ENCODE measurements around the gene TAS2R39.

The TAS2R39 gene

DNA sequence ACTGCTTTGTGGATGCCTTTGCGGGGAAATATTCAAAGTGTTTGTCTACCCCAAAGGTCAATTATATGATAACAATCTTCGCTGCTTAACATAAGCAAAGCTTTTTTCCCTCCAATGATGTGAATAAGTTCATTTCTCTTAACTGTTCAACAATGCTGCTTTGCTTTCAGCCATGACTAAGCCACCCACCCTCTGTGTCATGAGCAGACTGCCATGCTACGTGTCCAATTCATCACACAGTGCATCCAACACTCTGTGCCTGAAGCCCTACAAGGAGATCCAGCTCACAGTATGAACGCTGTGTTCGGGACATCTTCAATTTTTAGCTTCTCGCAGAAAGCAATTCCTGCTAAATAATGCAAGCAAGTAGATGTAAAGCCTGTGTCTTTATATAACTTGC is 32.9 kb downstream of the TAS2R39 start:
- no peak for DNase-seq (ENCODE audit: low spot score)

DNA sequence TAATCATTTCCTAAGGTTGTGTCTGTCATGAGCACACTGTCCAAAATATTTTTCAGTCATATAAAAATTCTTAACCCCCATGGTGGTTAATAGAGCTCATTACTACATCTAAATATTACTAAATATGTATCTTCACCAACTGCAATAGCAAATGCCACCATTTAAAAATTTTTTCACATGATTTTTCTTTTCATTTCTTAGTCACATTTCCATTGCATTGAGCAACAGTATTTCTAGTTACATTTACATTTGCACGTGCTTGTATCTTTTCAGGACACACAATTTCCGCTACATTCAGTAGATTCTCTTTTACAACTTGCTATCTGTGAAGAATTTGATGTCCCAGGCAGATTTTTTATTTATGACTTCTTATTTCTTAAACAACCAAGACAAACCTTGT is 33.5 kb downstream of the TAS2R39 start:
- DNase-seq (ENCODE audit: low spot score) = no peak

DNA sequence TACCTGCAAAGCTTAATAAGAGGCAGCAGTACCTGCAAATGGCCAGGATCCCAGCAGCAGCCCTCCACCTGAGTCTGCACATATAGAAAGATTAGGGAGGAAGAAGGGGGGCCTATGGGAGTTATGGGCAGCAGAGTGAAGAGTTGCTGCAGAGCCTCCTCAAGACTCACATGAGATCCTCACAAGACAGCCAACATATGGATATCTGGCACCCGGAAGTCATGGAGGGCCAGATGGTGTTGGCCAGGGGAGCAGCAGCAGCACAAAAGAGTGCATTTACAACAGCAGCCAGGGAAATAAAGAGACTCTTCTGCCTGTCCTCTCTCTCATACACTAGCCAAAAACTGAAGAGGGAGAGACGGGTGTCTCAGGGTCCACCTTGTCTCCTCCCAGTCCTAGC is 34.6 kb downstream of the TAS2R39 start:
- DNase-seq (ENCODE audit: low spot score) = no peak

DNA sequence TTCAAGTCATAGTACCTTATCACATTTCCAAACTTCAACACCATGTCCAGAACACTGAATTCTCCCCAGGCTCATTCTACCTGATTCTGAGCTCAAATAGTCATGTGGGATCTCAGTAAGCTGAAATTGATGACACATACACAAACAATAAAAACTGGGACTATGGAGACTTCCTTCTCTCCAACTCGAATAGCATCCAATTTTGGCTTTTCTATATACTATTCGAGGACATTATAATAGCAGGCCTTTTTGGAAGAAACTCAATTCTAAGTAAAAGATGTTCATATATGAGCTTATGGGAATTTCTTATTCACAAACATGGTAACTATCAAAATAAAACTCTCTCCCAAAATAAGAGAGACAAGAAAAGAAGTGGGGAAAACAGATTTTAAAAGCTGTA is 38.1 kb downstream of the TAS2R39 start:
- DNase-seq (ENCODE audit: low spot score) = no peak

- DNase-seq (ENCODE audit: low spot score) = no peak
Observed at GRCh38 chr7:143221737-143222136, 38.5 kb downstream of the TAS2R39 start, which contains the start of gene TAS2R40. Gene TAS2R40 (plus strand): TSS chr7:143222037. CDS start chr7:143222079, 42 bp downstream.

- DNase-seq (ENCODE audit: low spot score) = no peak
Observed at GRCh38 chr7:143222782-143223181, 39.6 kb downstream of the TAS2R39 start.

DNA sequence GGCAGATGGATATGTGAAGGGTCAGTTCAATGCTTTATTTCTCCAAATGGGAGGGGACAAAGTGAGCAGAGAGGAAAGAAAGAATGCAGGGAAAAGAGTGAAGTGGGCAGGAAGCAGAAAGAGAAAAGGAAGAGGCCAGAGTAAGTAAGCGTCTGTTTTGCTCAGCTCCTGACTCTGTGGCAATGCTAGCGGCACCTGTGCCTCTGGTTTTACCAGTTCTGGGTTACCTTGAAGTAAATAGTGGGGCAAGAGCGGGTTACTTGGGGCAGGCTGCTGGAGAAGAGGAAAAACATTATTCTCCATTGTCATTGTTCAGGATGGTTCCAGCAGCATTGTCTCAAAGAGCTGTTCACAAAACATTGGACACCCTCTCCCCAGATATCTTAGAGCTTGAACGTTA is 40.6 kb downstream of the TAS2R39 start:
- no peak for DNase-seq (ENCODE audit: low spot score)

DNA sequence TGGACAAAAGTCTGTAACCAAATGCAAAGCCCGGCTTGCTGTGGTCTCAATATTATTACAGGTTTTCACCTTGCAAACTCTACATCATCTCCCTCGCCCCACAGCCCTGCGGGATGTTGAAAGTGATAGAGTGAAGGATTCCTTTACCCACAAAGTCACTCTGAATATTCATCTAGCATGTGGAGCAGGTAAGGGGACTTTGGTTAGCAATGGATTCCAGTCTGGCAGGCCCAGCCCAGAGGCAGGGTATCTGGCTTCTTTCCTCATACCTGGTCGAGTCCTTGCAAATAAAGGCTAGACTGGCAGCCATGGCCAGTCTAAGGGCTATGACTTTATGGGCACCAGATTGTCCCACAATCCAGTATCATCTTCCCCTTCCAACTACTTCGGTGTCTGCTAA is 41.8 kb downstream of the TAS2R39 start:
- no peak for DNase-seq (ENCODE audit: low spot score)

- DNase-seq (ENCODE audit: low spot score) = no peak
Observed at GRCh38 chr7:143227806-143228205, 44.6 kb downstream of the TAS2R39 start.

GRCh38 chr7:143229054-143229790 is 46.0 kb downstream of the TAS2R39 start:
- no peak for DNase-seq (ENCODE audit: low spot score)

GRCh38 chr7:143230602-143231457 is 47.6 kb downstream of the TAS2R39 start:
- no peak for DNase-seq (ENCODE audit: low spot score)
